ENCODE data around the gene PNLIPRP1. TPM values are rescaled to one million over a fixed set of nuclear protein-coding genes. Genes with fewer than 3 reads are reported as not detected.

Gene PNLIPRP1
- total RNA-seq, 1 donor from 2014 or later = not detected

DNA sequence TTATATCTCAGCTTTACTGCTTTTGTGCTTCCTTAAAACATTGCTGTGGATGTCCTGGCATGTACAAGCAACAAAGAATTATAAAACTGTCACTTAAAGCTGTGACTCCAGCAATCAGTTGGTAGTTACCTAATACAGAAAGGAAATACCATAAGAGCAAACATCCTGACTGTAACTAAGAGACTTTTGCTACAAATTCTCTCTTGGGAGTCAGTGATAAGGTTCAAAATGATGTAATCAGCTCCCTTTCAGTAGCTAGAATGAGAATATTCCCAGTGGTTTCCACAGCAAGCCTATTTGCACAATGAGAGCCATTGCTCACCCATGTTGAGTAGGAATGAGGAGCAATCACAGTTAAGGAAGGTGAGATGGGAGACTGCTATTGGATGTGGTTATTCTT lies 7.6 kb downstream of the PNLIPRP1 start:
- H3K27ac Mint-ChIP-seq (ENCODE audit: unreplicated experiment) = no peak overlapping the region
- H3K4me3 Mint-ChIP-seq = no peak overlapping the region
- H3K27me3 Mint-ChIP-seq (ENCODE audit: low read depth) = peaks cover 6% of the 10 kb centered on the region
- DNase-seq (ENCODE audit: low read depth, low spot score) = no peak
- H3K9me3 Mint-ChIP-seq = no peaks in the 10 kb centered on the region
- no peaks in the 10 kb centered on the region for H3K36me3 Mint-ChIP-seq (ENCODE audit: low read depth)
- no peaks in the 10 kb centered on the region for H3K4me1 Mint-ChIP-seq
- TF ChIP-seq, protein P1, sequence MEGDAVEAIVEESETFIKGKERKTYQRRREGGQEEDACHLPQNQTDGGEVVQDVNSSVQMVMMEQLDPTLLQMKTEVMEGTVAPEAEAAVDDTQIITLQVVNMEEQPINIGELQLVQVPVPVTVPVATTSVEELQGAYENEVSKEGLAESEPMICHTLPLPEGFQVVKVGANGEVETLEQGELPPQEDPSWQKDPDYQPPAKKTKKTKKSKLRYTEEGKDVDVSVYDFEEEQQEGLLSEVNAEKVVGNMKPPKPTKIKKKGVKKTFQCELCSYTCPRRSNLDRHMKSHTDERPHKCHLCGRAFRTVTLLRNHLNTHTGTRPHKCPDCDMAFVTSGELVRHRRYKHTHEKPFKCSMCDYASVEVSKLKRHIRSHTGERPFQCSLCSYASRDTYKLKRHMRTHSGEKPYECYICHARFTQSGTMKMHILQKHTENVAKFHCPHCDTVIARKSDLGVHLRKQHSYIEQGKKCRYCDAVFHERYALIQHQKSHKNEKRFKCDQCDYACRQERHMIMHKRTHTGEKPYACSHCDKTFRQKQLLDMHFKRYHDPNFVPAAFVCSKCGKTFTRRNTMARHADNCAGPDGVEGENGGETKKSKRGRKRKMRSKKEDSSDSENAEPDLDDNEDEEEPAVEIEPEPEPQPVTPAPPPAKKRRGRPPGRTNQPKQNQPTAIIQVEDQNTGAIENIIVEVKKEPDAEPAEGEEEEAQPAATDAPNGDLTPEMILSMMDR (conservative IDR thresholded peaks at IDR 0.05) = no peak

DNA sequence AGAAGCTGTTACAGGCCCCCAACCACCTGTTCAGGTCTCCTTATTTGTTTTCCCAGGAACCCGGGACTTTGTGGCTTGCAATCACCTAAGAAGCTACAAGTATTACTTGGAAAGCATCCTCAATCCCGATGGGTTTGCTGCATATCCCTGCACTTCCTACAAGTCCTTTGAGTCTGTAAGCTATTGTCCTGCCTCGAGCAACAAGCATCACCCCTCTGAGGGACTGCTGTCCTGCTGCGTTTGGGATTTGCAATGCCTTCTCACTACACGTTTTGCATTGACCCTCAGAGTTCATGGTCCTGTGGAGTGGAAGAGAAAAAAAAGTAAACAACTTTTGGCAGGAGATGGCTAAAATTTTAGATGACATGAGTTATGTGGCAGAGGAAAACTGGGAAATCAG lies 9.2 kb downstream of the PNLIPRP1 start:
- no peaks in the 10 kb centered on the region for H3K9me3 Mint-ChIP-seq
- TF ChIP-seq, protein P1 (conservative IDR thresholded peaks at IDR 0.05) = no peak
- peaks cover 6% of the 10 kb centered on the region for H3K27me3 Mint-ChIP-seq (ENCODE audit: low read depth)
- no peaks in the 10 kb centered on the region for H3K4me1 Mint-ChIP-seq
- H3K27ac Mint-ChIP-seq (ENCODE audit: unreplicated experiment) = no peak overlapping the region
- H3K4me3 Mint-ChIP-seq = no peak overlapping the region
- no peaks in the 10 kb centered on the region for H3K36me3 Mint-ChIP-seq (ENCODE audit: low read depth)
- DNase-seq (ENCODE audit: low read depth, low spot score) = no peak

DNA sequence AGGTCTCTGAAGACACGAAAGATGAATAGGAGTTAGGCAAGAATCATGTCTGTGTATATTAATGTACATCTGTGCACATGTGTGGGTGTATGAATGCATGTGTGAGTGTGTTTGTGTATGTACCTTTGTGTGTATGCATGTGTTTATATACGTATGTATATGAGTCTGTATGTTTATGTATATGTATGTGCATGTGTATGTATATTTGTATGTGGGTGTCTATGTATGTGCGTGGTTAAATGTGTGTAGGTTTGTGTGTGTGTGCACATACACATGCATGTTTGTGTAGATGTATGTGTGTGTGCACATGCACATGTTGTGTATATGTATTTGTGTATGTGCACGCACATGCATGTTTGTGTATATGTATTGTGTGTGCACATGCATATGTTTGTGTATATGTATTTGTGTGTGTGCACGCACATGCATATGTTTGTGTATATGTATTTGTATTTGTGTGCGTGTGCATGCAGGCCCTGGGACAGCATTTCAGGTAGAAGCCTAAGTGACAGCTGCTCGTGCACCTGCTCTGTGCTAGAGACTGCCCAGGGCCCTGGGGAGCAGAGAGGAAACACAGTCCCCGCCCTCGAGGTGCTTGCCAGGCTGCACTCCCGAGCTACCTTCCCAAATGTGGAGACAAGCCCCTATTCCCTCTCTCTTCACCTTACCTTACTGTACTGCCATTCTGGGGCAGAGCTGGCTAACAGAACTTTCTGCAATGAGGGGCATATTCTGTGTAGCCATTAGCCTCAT lies 12.1 kb downstream of the PNLIPRP1 start:
- no peaks in the 10 kb centered on the region for H3K36me3 Mint-ChIP-seq (ENCODE audit: low read depth)
- TF ChIP-seq, protein P1 (conservative IDR thresholded peaks at IDR 0.05) = no peak
- H3K27me3 Mint-ChIP-seq (ENCODE audit: low read depth) = peaks cover 6% of the 10 kb centered on the region
- no peaks in the 10 kb centered on the region for H3K9me3 Mint-ChIP-seq
- H3K27ac Mint-ChIP-seq (ENCODE audit: unreplicated experiment) = no peak overlapping the region
- no peak for DNase-seq (ENCODE audit: low read depth, low spot score)
- no peaks in the 10 kb centered on the region for H3K4me1 Mint-ChIP-seq
- H3K4me3 Mint-ChIP-seq = no peak overlapping the region

DNA sequence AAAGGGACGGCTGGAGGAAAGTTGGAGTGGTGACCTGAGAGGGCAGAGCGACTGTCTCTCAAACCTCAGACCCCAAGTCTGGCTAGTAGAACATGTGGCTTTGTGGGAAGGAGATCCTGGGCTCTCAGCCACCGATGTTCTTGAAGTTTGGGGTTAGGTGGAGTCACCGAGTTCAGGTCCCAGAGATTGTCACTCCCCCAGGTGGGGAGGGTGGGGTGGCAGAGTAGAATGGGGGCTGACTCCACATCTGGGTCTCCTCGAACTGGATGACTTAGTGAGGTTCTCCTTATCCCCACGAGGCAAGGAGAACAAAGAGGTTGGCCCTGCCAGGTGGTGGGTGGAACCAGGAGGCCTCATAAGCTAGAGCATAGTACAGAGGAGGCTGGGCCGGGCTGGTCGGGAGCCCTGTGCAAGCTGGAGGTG lies 15.3 kb downstream of the PNLIPRP1 start:
- TF ChIP-seq, protein P1 (conservative IDR thresholded peaks at IDR 0.05) = no peak
- Mint-ChIP-seq H3K27ac (ENCODE audit: unreplicated experiment) (no peak overlapping the region), H3K9me3 (no peaks in the 10 kb centered on the region), H3K36me3 (ENCODE audit: low read depth) (no peaks in the 10 kb centered on the region), H3K4me1 (peaks cover 5% of the 10 kb centered on the region), H3K27me3 (ENCODE audit: low read depth) (peaks cover 3% of the 10 kb centered on the region), H3K4me3 (peak overlapping the region; percentile 23)
- no peak for DNase-seq (ENCODE audit: low read depth, low spot score)

DNA sequence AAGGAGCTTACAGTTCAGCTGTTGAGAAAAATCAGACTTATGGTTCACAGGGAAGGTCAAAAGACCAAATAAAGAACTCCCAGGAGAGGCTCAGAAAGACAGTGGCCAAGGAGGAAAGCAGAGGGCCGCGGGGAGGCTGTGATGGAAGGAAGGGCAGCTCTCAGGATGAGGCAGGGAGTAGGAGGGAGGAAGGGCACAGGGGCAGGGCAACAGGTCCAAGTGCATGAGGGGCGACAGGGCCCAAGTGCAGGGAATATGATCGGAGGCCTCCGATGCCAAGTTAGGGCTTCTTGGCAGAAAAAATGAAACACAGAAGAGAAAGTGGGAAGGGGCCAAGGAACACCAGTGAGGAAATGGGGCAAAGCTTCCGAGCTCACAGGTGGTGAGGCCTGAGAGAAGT lies 16.6 kb downstream of the PNLIPRP1 start:
- TF ChIP-seq, protein P1 (conservative IDR thresholded peaks at IDR 0.05) = no peak
- no peaks in the 10 kb centered on the region for H3K9me3 Mint-ChIP-seq
- H3K27ac Mint-ChIP-seq (ENCODE audit: unreplicated experiment) = no peak overlapping the region
- peaks cover 5% of the 10 kb centered on the region for H3K4me1 Mint-ChIP-seq
- peaks cover 3% of the 10 kb centered on the region for H3K27me3 Mint-ChIP-seq (ENCODE audit: low read depth)
- no peak for DNase-seq (ENCODE audit: low read depth, low spot score)
- H3K36me3 Mint-ChIP-seq (ENCODE audit: low read depth) = no peaks in the 10 kb centered on the region
- peak overlapping the region; percentile 21 for H3K4me3 Mint-ChIP-seq

Measured in neural crest cell (in vitro differentiated cells).